Glutamatergic neuron (in vitro differentiated cells): ENCODE results near the gene NRXN3. TPM values are rescaled to one million over a fixed set of nuclear protein-coding genes. Genes with fewer than 3 reads are reported as not detected.

Experiments used
- DNase-seq: peaks from one replicate; pipeline ENCODE4 v3.0.0; 2022
- H3K27ac Mint-ChIP-seq: one replicate; pipeline ENCODE4 v1.8.0; 2020; ENCODE audit warnings: mild to moderate bottlenecking, mixed read lengths, inconsistent platforms; ENCODE audit not compliant: unreplicated experiment
- H3K27me3 Mint-ChIP-seq: one replicate; pipeline ENCODE4 v1.8.0; 2020; ENCODE audit warnings: mild to moderate bottlenecking, moderate library complexity, mixed read lengths, inconsistent platforms; ENCODE audit not compliant: unreplicated experiment
- H3K36me3 Mint-ChIP-seq: one replicate; pipeline ENCODE4 v1.8.0; 2020; ENCODE audit warnings: mild to moderate bottlenecking, mixed read lengths, inconsistent platforms; ENCODE audit not compliant: unreplicated experiment
- H3K4me1 Mint-ChIP-seq: one replicate; pipeline ENCODE4 v1.8.0; 2020; ENCODE audit warnings: mild to moderate bottlenecking, low read depth, mixed read lengths, inconsistent platforms; ENCODE audit not compliant: unreplicated experiment
- H3K4me3 Mint-ChIP-seq: one replicate; pipeline ENCODE4 v1.8.0; 2020; ENCODE audit warnings: mild to moderate bottlenecking, mixed read lengths, inconsistent platforms; ENCODE audit not compliant: unreplicated experiment
- H3K9me3 Mint-ChIP-seq: one replicate; pipeline ENCODE4 v1.8.0; 2020; ENCODE audit warnings: mild to moderate bottlenecking, moderate library complexity, mixed read lengths, inconsistent platforms; ENCODE audit not compliant: unreplicated experiment
- CTCF ChIP-seq: fragments of 200-600 bp; sonication (generic); IDR thresholded peaks from one replicate; pipeline ENCODE4 v1.5.0; 2021; ENCODE audit not compliant: partially characterized antibody, unreplicated experiment
- total RNA-seq: library from RNA; stranded (reverse); fragmentation: NEBNext Ultra II Directional; extraction: Animal tissue kit (Norgen Biotek cat#: 25700); gene quantifications from one replicate; pipeline ENCODE4 v1.2.1, GENCODE V29; 2021; ENCODE audit not compliant: unreplicated experiment

Gene NRXN3
- total RNA-seq, 1 donor from 2014 or later: 1.2 TPM

GRCh38 chr14:78959674-78960264, 789.6 kb downstream of the NRXN3 start:
- peaks cover 4% of the 10 kb centered on the region for H3K4me1 Mint-ChIP-seq
- no peaks in the 10 kb centered on the region for H3K27me3 Mint-ChIP-seq
- TF ChIP-seq CTCF: peak; percentile 90
- no peaks in the 10 kb centered on the region for H3K36me3 Mint-ChIP-seq
- H3K9me3 Mint-ChIP-seq: no peaks in the 10 kb centered on the region
- H3K4me3 Mint-ChIP-seq: no peak overlapping the region
- no peak overlapping the region for H3K27ac Mint-ChIP-seq
- DNase-seq: peak; percentile 78

GRCh38 chr14:78967111-78967809, 797.1 kb downstream of the NRXN3 start:
- no peaks in the 10 kb centered on the region for H3K27me3 Mint-ChIP-seq
- no peak for DNase-seq
- TF ChIP-seq CTCF: no peak
- no peak overlapping the region for H3K4me3 Mint-ChIP-seq
- peaks cover 10% of the 10 kb centered on the region for H3K4me1 Mint-ChIP-seq
- no peak overlapping the region for H3K27ac Mint-ChIP-seq
- H3K36me3 Mint-ChIP-seq: no peaks in the 10 kb centered on the region
- H3K9me3 Mint-ChIP-seq: no peaks in the 10 kb centered on the region

GRCh38 chr14:78968265-78968664, 798.1 kb downstream of the NRXN3 start:
- Mint-ChIP-seq H3K9me3 (no peaks in the 10 kb centered on the region), H3K36me3 (no peaks in the 10 kb centered on the region), H3K4me3 (no peak overlapping the region)

GRCh38 chr14:78970677-78971076, 800.5 kb downstream of the NRXN3 start:
- H3K9me3 Mint-ChIP-seq: no peaks in the 10 kb centered on the region
- H3K4me1 Mint-ChIP-seq: peaks cover 10% of the 10 kb centered on the region
- H3K4me3 Mint-ChIP-seq: peak overlapping the region; percentile 4
- TF ChIP-seq CTCF: no peak
- H3K27ac Mint-ChIP-seq: peak overlapping the region; percentile 17
- DNase-seq: peak; percentile 45
- H3K36me3 Mint-ChIP-seq: no peaks in the 10 kb centered on the region
- H3K27me3 Mint-ChIP-seq: no peaks in the 10 kb centered on the region

More at GRCh38 chr14:78968265-78968664, 798.1 kb downstream of the NRXN3 start:
- TF ChIP-seq CTCF: no peak
- Mint-ChIP-seq H3K4me1 (peaks cover 10% of the 10 kb centered on the region), H3K27me3 (no peaks in the 10 kb centered on the region), H3K27ac (no peak overlapping the region)
- DNase-seq: no peak

- no peak overlapping the region for H3K4me3 Mint-ChIP-seq
- H3K4me1 Mint-ChIP-seq: peaks cover 10% of the 10 kb centered on the region
- no peak overlapping the region for H3K27ac Mint-ChIP-seq
- H3K36me3 Mint-ChIP-seq: no peaks in the 10 kb centered on the region
- no peaks in the 10 kb centered on the region for H3K9me3 Mint-ChIP-seq
- TF ChIP-seq CTCF: no peak
- H3K27me3 Mint-ChIP-seq: no peaks in the 10 kb centered on the region
- DNase-seq: no peak
Measured at GRCh38 chr14:78972440-78972839, 802.3 kb downstream of the NRXN3 start.
